CD4-positive, alpha-beta T cell treated with Interleukin-12 subunit alpha and Interleukin-12 subunit beta, for 1 hour (primary cell): ENCODE results near the gene SIX5.
"Not testable (repeated sequence)": the region's sequence is repeated elsewhere in the genome, so short reads cannot be mapped to it uniquely, and the experiment has no call there.

Experiments
- DNase-seq: peaks from one replicate; pipeline ENCODE4 v3.0.0-alpha.2; 2020

The SIX5 gene

DNA sequence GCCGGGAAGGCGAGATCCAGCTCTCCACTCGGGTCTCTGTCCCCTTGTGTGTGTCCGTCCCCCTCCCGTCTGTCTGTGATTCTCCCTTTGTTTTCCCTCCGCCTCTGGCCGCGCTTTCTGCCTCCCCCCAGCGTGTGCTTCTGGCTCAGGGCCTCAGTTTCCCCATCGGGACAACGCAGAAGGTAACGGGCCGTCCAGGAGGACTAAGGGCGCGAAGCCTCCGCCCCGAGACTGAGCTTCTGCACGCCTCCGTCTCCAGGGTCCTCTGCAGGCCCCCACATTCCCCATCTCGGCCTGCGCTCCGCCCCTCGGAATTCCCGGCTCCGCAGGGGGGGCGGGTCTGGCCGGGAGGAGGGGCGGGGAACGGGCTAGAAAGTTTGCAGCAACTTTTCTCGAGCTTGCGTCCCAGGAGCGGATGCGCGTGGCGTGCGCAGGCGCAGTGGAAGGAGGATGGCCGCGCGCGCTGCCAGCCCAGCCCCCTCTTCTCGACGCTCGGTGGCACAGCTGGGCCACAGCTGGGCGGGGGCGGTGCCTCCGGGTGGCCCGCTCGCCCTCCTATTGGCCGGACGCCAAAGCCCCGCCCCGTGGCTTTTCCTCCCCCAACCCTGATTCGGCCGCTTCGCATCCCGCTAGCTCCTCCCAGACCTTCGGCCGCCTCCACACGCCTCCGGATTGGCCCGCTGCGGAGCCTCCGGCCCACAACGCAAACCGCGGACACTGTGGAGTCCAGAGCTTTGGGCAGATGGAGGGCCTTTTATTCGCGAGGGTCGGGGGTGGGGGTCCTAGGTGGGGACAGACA lies at the start of gene SIX5:
Gene SIX5 (minus strand): TSS at position 269 of the 799 bp plus-strand sequence. CDS start 408 bp downstream, outside the sequence.
- peak; percentile 97 for DNase-seq

DNA sequence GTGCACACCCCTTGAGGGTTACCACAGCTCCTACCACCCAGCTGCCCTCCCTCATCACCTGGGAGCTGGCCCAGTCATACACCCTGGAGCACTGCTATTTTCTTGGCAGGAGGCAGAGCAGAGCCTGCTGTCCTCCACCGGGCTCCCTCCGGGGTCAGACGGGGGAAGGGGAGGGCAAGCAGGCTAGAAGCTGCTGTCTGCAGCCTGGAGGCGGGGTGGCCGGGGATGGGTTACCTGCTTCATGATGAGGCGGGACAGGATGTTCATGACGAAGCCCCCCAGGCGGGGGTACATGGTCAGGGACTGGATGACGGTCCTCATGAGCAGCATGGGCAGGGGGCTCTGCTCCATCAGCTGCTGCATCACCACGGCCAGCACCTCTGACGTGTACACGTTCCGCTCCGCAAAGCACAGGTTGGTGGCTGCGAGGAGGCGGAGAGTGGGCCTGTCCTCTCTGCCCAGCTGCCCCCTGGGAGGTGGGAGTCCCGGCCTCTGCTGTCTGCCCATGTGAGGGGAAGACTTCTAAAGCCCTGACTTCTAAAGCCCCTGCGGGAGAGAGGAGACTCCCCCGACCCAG lies 48.8 kb upstream of the SIX5 start:
- DNase-seq, result no peak

DNA sequence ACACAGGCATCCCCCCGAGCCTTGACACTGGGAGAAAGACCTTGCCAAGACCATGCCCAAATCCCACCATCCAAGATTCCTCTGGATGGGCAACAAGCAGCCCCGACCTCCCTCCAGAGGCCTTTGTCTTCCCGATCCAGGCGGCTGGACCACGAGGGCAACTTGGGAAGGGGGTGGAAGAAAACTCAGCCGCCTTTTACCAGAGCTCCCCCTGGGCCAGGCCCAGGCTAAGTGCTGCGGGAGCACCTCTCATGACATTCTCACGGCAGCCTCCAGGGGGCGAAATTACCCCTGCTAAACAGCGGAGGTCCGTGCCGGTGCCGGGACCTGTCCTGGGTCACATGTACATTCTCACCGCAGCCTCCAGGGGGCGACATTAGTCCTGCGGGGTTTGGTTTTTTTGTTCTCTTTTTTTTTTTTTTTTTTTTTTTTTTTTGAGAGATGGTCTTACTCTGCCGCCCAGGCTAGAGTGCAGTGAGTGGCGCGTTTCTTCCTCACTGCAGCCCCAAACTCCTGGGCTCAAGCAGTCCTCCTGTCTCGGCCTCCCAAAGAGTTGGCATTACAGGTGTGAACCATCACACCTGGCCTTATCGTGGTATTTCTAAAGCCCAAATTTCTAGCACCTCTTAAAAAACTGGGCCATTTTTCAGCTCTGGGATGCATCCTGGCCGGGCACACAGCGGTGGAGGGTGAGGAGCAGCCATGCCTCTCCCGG lies 48.1 kb upstream of the SIX5 start:
- DNase-seq, result peak; percentile 95

DNA sequence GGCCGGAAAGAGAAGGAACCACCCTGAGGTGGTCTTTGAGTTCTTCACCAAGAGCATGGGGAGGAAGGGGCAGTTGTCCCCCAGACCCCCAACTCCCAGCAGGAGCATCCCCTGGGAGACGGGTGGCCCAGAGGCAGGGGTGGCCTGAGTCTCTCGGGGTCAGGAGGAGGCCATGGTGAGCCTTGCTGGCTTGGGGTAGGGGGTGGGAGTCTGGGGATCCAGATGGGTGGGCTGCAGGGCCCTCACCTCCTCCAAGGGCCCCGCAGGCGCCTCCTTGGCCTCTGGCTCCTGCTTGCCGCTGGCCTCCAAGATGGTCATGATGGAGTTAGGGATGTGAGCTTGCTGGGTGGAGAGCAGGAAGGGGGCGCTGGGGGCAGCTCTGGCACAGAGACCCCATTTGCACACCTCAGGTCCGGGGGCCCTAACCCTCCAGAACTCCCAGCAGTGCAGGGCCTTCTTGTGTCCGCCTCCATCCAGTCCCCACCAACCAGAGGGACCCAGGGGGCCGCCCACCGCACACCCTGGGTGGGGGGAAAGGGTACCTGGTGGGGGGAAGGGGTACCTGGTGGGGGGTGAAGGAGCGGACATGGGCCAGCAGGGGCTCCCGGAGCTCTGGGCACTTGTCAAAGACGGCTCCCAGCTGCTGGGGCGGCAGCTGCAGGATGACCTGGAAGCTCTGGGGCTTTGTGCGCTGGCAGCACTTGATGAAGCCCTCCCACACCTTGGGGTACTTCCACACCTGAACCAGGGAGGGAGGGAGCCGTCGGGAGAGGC lies 47.4 kb upstream of the SIX5 start:
- no peak for DNase-seq

DNA sequence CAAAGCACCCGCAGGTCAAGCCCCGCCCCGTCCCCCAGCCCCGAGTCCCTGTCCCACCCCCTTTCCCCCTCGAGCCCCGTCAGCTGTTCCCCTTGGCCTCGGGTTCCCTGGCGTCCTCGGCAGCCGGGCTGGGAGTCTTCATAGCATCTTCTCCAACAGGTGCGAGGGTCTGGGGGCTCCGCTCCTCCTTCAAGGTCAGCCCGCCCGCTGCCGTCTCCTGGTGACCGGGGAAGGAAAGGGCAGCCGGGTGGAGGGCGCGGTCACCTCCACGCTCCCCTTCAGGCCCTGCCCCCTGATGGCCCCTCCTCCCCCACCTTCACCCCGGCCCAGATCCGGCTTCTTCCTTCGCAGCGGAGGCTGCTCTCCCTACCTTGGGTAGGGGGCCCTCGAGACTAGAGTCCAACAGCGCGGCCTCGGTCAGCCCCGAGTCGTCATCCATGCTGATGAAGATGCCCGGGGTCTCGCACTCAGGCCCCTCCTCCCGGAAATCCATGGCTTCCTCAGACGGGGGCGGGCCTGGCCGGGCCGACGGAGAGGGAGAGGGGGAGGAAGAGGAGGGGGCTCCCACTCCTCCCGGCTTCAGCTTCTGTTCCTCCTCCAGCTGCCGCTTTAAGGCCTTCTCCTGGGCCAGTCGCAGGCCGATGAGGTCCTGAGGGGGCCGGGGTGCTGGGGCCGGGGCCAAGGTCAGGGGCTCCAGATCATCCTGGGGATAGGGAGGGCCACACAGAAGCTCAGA lies 46.6 kb upstream of the SIX5 start:
- DNase-seq, result no peak

DNA sequence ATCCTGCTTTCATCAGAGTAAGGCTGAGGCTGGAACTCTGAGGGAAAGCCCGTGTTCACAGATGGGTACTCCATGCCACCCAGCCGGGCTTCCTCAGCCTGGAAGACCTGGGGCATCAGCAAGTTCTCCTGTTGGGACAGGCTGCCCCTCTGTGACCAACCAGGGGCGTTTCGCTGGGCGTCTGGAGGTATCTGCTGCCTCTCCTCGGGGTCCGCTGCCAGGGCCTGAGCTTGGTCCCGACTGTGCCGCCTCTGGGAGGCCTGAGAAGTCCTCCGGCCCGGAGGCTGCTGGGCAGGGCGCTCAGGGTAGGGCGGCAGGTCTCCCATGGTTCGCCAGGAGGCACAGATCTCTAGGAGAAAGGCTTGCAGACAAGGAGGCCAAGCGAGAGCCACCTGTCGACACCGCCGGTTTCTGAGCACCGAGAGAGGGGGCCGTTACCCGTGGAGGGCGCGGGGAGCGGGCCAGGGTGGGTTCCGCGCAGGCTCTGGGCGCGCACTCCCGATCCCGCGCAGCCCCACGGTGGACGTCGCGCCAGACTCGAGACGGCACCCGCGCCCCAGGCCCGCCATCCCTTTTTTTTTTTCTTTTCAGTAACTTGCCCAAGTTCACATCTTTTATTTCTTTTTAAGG lies 45.9 kb upstream of the SIX5 start, which contains the start of gene RSPH6A:
Gene RSPH6A (minus strand): TSS at position 458 of the 630 bp plus-strand sequence. CDS start 132 bp downstream, at position 326.
- no peak for DNase-seq

DNA sequence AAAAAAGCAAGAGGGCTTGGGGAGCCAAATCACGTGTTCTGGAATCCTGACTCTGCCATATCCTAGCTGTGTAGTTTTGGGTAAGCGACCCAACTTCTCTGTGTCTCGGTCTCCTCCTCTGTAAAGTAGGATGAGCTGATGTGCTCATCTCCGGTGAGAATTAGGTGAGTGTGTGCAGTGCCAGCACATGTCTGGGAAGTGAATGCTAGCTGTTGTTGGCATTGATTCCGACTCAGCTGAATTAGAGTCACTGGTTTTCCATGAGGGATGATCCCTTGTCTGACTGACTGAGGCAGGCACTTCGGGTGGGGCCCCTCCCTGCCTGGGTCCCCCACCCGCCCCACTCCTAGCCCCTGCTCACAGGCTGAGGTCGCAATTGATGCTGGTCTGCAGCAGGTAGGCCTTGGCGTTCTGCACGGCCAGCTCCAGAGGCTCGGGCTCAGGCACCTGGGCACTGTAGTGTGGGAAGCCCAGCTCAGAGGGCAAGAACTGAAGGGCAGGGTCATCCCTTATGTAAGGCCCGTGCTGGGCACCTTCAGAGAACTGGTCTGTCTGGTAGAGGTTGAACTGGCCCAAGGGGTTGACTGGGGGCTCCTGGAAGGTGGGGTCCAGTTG lies 45.2 kb upstream of the SIX5 start:
- no peak for DNase-seq

DNA sequence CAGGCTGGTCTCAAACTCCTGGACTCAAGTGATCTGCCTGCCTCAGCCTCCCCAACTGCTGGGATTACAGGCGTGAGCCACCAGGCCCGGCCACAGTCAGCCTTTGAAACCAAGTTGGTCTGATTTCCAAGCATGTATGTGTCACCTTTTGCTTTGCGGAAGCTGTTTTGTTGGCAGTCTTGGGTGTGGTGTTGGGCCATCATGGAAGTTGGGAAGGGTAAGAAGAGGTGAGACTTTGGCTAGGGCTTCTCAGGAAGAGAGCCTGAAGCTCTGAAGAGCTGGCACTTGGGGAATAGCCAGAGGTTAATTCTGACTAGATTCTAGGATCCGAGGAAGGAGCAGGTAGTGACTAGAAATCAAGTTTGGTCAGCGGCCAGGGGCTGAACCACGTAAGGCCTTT lies 43.2 kb upstream of the SIX5 start:
- no peak for DNase-seq

DNA sequence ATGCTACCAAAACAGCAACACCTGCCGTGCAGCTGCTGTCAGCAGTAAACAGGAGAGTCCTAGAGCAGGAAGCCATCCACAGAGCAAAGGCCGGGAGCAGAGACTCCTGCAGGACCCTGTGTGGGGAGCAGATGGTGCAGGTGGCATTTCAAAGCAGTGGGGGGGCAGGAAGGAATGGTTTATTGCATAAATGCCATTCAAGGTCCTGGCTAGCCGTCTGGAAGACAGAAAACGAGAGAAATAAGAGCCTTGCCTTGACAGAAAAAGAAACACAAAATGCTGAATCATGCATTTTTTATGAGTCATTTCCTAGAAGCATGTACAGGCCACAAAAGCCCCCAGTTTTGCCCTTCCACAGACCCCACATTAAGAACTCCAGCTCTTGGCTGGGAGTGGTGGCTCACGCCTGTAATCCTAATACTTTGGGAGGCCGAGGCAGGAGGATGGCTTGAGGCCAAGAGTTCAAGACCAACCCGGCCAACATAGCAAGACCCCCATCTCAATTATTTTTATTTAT lies 40.6 kb upstream of the SIX5 start:
- DNase-seq, result no peak

DNA sequence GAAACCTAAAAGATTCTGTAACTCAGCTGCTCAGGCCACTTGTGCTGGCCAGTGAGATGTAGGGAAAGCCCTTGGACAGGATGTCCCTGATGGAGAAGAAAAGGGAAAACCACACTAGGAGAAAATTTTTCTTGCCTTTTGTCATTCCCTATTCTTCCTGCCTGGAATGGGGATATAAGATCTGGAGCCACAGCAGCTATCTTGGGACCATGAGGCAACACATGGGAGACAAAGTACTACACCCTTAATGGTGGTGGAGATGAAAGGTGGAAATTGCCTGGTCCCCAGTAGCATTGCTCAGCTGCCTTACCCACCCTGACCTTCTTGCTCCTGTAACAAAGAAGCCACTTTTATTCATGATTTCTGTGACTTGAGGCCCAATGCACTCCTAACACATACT lies 36.7 kb upstream of the SIX5 start:
- no peak for DNase-seq

DNA sequence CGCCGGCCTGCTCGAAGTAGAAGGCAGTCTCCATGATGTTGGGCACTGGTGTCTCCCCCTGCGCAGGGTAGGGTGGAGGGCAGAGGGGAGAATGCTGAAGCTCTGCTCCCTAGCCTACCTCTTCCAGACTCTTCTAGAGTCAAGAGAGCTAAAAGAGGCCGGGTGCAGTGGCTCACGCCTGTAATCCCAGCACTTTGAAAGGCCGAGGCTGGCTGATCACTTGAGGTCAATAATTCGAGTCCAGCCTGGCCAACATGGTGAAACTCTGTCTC lies 35.8 kb upstream of the SIX5 start:
- DNase-seq, result no peak

DNA sequence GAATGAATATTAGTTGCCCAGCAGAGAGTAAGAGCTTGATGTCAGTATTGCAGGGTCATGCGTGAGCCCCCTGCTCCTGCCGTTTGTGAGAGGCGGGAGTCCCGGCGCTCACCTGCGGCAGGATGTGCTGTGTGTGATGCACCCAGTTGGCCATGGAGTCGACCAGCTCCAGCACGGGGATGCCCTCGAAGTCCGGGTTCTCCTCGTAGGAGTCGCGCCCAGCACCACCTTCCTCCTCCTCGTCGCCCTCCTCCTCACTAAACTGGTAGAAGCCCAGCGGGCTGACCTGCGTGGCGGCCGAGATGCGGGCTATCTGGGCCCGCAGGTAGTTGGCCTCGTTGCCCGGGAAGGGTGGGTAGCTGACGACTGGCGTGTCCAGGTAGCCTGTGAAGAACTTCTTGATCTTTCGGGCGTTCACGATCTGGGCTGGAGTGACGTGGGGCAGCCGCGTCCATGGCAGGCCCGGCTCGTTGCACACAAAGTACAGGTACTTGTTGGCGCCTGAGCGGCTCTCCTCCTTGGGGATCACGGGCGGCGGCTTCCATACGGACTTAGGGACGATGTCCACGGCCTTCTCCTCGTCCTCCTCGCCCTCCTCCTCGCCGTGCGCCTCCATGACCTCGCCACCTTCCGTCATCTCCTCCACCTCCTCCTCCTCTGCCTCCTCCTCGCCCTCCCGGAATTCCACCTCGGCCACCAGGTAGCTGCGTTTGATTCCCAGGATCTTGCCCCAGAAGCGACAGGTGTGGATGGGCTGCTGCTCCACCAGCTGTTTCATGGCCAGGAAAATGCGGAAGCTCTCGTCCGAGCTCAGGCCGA lies 35.3 kb upstream of the SIX5 start:
- DNase-seq, result no peak

DNA sequence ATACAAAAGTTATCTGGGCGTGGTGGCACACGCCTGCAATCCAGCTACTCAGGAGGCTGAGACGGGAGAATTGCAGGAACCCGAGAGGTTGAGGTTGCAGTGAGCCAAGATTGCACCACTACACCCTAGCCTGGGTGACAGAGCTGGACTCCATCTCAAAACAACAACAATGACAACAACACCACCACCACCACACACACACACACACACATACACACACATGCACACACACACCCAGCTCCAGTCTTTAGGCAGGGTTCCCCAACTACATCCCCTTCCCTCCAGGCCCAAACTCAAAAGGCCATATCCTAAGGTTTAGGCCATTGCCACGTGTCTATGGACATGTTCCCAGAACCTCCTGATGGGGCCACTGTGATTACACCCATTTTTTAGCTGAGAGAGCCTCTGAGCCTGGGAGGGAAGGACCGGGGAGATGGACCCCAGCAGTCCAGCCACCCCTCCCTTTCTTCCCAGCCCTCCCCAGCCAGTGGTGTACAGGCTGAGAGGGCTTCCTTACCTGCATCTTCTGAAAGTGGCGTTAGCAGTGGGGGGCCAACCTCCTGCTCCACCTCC lies 32.6 kb upstream of the SIX5 start:
- no peak for DNase-seq

DNA sequence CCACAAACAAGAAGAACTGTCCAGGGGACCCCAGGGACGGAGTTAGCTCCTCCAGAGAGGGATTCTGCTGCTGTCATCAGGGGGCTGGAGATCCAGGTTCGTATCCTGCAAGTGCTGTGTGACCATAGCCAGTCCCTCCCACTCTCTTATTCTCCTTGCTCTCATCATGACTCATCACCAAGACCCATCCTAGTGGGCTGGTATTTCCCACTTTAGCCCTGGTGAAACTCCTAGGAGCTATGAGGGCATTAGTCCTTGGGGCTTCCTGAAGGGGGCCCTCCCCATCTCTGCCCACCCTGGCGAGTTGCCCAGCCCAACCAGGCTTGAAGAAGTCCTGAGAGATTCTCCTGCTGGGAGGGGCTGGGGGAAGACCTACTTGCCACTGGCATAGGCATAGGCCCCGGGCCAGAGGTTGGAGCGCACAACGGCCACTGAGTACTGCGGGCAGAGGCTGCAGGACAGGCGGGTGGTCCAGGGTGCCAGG lies 31.1 kb upstream of the SIX5 start:
- no peak for DNase-seq

DNA sequence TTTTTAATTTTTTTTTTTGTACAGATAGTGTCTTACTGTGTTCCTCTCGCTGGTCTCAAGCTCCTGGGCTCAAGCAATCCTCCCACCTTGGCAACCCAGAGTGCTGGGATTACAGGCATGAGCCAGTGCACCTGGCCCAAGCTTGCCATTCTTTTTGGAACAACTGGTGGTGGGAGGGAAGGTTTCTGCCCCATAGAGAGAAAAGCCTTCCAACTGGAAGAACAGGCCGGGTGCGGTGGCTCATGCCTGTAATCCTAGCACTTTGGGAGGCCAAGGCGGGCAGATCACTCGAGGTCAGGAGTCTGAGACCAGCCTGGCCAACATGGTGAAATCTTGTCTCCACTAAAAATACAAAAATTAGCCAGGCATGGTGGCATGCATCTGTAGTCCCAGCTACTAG lies 30.5 kb upstream of the SIX5 start:
- not testable (repeated sequence) for DNase-seq

DNA sequence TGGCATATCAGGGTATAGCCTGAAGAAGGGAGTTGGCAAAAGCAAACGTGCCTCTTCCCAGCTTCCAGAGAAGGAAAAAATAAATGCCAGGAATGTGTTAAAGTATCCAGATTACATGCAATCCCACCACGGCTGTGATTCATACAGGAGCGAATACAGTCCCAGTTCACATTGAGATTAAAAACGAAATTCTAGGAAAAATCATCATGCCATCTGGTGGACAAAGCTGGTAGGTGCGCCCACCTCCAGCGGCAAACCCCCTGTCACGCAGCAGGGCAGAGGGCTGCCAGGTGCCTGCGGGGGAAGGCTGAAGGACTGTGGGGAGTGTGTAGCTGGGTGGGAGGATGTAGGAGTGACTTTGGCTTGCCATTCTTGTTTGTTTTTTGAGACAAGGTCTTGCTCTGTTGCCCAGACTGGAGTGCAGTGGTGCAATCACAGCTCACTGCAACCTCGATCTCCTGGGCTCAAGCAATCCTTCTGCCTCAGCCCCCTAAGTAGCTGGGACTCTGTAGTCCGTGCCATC lies 30.0 kb upstream of the SIX5 start:
- DNase-seq, result peak; percentile 73

DNA sequence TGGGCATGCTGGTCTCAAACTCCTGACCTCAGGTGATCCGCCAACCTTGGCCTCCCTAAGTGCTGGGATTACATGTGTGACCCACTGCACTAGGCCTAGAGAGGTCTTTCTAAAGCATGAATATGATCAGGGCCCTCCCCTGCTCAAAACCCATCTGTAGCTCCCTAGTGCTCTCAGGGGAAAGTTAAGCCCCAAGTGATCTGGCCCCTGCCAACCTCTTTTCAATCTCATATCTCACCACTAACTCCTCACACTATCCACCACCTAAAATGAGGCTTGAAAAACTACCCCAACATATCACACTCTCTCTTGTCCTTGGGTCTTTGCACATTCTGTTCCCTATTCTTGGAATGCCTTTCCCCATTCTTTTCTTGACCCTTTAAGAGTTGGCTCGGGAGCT lies 25.6 kb upstream of the SIX5 start:
- DNase-seq, result no peak

DNA sequence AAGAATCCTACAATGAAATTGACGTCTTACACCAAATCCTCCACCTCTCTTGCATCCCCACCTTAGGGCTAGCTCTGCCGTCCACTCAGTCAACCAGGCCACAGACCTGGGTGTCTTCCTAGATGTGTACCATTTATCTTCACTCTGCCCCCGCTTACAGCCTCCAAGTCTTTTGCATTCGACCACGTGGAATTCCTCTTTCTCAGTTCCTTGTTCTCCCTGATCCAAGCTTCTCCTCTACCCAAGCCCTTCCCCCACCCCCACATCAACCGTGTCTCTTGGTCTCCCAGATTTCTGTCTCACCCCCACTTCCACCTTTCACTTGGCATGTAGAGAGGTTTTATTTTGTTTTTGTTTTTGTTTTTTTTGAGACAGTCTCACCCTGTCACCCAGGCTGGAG lies 24.8 kb upstream of the SIX5 start:
- DNase-seq, result no peak

DNA sequence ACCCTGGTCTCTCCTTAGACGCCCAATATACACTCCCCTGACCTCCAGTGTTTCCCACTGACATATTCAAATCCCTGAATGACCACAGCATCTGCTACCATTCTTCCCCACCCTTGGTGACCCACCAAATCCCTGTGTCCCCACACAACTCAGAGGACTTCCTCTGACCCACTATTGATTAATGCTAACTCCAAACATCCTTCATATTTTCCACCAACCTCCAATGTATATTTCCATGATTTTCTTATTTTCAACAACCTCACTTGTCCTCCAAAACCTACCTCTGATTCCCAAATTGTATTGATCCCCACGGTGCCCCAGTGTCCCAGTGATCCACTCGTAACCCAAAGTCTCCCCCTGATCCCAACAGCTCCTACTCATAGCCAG lies 24.1 kb upstream of the SIX5 start:
- no peak for DNase-seq
